HG02623 (cell line): Measurements from ENCODE around the gene TTYH1.
"Not testable (repeated sequence)": the region's sequence is repeated elsewhere in the genome, so short reads cannot be mapped to it uniquely, and the experiment has no call there.

ENCODE experiments used
- ATAC-seq: cut with Tn5 transposase; IDR thresholded peaks from one replicate; pipeline ENCODE4 v1.9.1; 2021; ENCODE audit warnings: moderate library complexity; ENCODE audit not compliant: unreplicated experiment

The TTYH1 gene

DNA sequence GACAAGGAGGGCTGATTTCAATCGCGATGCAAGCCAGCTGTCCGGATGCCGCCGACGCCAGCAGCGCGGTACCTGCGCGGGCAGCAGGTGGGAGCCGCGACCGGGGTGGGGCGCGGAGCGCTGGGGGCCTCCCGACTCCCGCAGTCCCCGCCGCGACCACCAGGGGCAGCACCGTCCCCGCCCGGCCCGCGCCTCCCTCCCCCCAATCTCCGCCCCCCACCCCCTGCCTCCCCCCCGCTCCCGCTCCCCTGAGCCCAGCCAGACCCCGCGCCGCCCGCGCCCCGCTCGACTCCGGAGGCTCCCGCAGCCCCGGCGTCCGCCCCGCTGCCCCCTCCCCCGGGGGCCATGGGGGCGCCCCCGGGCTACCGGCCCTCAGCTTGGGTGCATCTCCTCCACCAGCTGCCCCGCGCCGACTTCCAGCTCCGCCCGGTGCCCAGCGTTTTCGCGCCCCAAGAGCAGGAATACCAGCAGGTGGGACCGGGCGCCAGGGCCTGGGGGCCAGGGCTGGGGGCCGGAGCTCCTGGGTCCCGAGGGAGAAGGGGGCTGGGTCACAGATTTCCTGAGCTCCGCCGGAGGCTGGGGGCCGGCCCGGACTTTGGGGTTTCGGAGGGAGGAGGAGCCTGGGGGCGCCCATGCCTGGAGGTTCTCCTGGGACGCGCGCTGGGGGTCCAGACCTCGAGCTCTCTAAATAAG, at the start of gene TTYH1:
Gene TTYH1 (plus strand): TSS at position 257 of the 693 bp plus-strand sequence. CDS start 89 bp downstream, at position 346.
- no peak for ATAC-seq

DNA sequence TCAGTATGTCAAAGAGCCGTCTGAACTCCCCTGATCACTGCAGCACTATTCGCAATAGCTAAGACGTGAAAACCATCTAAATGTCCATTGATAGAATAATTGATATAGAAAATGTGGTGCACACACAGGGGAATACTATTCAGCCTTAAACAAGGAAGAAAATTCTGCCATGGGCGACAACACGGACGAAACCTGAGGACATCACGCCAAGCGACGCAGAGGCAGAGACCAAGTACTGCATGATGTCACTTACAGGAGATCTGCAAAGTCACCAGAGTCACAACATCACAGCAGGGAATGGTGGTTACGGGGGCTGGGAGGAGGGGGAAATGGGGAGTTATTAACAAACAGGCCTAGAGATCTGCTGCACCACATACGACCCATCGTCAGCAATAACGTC, 49.5 kb upstream of the TTYH1 start:
- not testable (repeated sequence) for ATAC-seq

DNA sequence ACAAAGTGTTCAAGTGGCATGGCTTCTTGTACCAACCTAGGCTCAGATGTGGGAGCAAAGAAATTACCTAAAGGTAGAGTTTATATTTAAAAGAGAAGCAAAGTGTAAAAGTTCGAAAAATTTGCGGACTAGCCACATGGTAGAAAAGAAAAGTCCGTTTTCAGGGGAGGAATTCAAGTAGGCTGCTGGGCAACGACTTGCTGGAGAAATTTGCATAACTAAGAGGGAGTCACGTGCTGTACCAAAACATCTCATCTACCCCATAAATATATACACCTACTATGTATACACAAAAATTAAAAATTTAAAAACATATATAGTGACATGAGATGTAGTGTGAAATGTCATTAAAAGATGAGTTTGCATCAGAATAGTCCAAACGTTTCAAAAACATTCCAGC, 48.5 kb upstream of the TTYH1 start:
- ATAC-seq = no peak

DNA sequence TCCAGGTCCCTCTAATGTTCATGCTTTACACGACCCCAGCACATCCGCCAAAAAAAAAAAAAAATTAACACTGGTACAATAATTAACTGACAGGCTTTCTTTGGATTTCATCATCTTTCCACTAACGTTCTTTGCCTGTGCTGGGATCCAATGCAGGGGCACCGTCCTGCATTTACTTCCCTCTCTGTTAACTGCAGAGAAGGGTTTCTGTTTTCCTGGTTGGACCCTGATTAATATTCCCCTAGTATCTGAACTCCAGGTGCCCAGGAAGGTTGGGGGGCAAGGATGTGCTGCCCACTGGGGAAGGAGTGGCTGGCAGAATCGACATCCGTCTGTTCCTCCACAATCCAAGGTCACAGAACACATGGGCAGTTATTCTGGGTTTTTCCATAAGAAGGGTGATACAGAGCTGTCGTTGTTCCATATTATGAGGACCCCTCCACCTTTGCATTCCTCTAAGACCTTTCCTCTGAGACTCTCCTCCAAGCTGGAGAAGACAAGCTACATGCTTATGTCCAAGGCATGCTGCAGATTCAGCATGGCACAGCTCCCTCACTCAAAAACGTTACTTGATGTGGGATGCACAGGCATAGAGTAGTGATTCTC, 46.1 kb upstream of the TTYH1 start:
- ATAC-seq = no peak

DNA sequence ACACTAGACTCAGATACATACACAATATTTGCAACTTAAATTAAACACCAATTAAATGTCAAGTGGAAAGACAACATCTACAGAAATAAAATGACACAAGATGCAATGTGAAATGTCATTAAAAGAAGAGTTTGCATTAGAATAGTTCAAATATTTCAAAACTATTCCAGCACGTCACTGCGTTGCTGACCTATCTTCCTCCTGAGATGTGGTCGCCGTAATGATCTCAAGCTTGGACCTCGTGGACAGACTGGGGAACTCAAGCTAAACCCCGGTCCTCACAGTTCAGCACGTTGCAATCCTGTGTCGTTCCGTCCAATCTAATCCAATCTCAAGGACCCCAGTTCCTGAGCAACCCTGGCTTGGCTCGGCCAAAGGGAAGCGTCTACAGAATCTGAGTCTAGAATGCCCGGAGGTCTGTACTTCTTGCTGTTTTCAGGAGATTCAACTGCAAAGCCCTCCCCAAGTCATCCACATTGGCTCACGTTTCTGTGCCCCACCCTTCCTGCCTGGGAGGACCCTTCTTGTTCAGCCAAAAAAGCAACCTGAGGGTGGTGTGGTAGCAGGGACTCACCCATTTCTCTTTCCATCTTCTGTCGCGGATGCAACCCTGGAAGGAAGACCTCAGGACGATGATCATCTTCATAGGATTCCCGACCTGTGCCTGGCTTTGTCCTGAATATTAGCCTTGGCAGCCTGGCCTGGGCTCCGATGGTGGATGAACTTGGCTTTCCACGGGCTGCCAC, 45.4 kb upstream of the TTYH1 start:
- not testable (repeated sequence) for ATAC-seq

DNA sequence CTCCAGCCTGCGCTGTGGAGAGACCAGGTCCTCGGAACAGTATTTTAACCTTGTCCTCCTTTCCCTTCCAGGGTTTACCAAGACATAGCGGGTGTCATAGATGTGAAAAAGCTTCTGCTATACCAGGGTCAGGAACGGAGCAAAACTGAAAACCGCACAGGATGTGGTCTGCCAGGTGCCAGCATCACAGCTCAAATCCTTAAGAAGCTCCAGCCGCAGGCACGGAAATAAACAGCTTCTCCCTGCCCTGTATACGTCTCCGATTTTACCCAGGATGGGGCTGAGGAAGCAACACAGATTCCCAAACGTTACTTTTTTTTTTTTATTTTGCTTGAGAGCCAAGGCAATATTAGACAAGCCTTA, 44.8 kb upstream of the TTYH1 start:
- ATAC-seq = not testable (repeated sequence)

DNA sequence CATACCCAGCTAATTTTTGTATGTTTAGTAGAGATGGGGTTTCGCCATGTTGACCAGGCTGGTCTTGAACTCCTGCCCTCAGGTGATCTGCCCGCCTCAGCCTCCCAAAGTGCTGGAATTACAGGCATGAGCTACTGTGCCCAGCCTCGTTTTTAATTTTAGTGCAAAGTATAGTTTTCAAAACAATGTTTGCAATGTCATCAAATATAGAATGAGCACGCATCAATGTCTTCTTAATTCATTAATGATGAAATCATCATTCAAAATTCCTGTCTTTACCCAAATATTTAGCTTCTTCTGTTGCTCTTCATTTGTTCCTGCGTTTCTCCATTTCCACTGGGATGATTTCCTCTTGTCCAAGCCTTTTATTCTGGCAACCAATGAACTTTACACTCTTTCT, 43.8 kb upstream of the TTYH1 start:
- not testable (repeated sequence) for ATAC-seq

DNA sequence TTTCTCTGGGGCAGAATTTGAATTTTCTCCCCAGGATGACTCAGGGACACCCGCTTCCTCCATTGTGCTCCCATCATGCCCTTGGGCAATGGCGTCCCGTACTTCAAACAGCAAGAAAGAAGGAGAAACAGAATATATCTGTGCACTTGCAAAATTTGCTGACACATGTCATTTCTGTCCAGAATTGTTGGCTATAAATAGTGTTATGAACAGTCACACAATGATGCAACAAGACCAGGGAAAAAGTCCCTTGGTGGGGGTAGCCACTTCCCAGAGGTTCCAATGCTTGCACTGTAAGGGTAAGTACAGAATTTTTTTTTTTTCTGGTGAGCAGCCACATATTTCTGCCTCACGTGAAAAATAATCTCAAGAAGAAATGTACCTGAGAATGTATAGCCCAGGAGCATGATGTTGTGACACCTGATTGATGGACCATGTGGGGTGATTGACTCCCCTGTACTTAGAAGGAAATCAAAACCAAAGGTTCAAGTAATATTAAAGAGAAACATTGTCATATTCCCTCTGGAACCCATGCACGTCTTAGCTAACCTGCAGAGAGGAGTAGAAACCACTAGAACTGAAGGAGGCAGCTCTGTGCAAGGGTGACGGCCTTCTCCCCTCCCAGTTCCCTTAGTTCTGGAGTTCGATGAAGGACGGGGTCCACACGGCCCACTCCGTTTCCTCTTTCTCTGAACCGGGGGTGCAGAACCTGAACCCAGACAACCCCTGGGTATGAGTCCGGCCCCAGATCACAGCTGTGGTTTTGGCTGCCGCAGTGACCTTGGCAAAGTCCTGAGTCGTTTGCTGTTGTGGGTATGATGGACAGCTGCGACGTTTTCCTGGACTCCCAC, 41.3 kb upstream of the TTYH1 start:
- ATAC-seq = no peak

DNA sequence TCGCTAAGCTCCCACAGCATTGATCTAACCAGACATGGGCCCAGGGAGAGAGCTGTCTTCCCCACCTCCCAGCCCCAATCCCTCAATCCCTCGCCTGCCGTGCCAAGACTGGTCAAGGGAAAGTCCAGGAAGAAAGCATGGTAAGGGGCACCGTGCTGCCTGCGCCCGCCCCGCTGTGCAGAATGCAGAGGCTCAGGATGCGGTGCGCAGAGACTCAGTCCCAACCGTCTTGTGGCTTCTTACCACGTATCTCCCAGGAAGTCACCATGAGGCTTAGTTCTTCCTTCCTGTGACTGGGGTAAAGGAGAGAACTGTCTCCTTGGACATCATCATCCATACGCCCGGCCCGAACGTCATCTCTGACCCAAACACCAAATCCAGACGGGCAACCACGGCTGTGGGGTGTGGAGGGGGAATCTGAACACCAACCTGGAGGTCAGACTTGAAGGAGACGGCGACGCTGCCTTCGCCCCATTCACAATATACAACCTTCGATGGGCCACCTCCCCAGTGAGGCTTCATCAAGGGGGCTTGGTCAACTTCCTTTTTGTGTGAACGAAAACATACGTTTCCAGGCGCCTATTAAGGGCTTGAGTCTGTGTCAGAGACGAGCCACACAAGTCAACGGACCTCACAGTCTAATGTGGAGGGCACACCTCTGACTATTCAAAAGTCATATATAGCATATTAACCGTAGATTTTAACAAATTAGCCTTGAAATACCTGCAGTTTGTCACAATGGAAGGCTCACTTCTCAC, 39.9 kb upstream of the TTYH1 start:
- ATAC-seq = not testable (repeated sequence)

DNA sequence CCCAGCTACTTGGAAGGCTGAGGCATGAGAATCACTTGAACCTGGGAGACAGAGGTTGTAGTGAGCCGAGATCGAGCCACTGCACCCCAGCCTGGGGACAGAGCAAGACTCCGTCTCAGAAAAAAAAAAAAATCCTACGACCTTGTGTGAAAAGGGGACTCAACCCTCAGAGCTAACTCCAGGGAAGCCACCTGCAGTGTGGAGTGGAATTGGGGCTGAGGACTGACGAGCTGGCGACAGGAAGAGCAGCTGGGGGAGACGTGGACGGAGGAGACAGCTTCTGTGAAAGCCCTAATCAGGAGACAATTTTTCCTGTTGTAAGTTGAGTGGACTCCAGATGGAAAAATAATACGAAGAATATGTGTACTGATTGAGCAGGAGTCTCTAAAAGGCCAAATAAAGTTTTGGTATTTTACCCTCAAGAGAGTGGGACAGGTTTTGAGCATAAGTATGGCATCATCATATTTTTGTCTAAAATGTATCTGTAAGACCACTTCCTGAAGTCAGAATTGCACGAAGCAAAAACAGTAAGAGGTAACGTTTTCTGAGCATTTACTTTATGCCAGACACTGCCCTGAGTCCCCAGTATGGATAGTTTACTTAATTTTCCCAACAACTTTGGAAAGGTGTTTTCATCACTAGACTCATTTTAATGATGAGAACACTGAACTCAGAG, 38.5 kb upstream of the TTYH1 start:
- no peak for ATAC-seq

DNA sequence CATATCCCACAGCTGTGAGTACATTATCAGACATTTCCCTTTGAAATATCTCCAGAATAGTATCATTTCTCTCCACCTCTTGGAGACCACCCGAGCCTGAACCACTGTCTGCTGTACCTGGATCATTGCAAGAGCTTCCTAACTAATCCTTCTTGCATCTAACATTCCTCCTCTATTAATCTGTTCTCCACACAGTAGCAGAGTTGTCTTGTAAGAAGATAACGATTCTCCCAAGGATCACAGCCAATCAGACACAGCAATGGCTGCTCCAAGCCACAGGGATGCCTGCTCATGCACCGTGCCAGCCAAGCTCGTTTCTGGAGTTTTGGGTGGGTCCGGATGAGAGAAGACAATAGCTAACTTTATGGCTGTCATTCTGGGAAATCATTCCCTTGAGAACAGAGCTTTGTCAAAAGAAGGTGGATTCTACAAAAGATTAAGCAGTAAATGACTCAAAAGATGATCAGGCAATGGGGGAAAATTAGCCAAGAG, 36.0 kb upstream of the TTYH1 start:
- no peak for ATAC-seq

DNA sequence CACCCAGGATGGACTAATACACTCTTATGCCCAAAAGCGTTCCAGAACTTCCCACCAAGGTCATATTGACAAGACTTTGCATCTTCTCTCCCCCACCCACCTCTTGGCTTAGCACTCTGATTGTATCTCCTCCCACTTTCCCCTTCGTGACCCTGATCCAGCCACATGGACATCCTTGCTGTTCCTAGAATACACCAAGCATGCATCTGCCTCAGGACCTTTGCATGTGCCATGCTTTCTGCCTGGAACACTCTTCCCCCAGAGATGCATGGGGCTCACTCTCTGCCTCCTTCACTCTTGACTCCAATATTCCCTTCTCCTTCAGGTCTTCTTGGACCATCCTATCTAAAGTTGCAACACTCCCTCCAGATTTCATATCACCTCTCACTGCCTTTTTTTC, 34.4 kb upstream of the TTYH1 start:
- ATAC-seq = no peak

DNA sequence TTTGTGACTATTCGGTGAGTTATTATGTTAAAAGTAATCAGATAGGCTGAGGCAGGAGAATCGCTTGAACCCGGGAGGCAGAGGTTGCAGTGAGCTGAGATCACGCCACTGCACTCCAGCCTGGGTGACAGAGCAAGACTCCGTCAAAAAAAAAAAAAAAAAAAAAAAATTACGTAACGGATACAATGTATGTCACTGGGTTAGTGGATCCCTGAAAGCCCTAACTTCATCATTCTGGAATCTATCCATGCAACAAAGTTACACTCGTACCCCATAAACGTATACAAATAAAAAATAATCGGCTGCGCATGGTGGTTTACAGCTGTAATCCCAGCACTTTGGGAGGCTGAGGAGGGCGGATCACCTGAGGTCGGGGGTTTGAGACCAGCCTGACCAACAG, 33.2 kb upstream of the TTYH1 start:
- not testable (repeated sequence) for ATAC-seq

DNA sequence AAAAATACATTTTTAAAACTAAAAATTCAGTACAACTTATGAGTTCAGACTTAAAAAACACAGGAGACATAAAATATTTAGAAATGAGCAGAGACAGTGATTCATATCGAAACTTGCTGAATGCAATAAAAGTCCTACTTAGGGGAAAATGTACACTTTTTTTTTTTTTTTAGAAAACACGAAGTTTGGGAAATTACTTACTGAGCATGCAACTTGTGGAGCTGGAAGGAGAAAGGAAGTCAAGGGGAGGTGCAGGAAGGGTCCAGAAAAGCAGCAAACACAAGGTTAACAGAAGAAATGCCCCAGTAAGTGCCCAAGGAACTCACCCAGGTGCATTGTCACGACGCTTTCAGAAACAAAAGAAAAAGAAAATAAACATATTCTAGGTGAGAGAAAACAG, 31.9 kb upstream of the TTYH1 start:
- ATAC-seq = no peak

DNA sequence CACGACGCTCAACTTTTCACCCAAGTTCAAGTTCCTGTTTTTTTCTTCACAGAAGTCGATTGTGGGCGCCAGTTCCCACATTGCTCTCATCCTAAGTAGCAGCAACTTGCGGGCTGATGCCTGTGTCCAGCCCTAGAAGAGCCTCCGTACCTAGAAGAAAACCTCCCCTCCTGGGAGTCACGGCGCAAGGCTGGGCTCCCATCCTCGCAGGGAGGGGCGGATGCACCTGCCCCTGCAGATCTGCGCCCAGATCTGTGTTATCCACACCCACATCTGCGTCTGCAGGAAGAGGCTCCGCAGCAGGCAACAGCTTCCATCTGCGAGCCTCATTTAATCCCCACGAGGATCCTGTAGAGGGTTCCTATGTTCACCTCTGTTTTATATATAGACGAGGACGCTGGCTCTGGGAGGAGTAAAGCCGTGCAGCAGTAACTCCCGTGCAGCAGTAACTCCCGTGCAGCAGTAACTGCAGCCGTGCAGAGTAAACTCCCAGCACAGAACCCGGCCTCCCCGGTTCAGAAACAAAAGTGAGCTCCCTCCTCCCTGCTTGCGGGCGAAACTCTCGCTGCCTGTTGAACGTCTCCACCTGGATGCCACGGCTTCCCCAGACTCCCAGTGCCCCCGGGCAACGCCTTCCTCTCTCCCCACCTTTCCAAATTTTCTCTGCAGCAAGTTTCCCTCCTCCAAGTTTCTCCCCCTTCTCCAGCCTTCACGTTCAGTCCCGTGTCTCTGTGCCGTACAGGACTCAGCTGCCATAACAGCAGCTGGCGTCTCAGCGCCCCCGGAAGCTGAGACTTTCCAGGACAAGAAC, 27.1 kb upstream of the TTYH1 start:
- no peak for ATAC-seq

DNA sequence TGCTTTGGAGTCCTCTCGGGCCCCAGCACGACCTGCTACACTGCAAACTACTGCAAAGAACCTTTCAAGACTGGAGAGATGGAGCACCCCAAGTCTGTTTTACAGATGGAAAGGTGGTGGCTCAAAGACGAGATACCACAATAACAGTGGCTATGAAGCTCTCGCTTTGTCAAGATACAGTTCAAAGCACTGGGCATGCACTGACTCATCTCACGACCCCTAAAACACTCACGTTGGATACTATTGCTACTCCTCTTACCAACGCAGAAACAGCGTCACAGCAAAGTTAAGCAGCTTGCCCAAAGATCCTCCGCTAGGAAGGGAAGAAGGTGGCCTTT, 26.5 kb upstream of the TTYH1 start:
- ATAC-seq = no peak

DNA sequence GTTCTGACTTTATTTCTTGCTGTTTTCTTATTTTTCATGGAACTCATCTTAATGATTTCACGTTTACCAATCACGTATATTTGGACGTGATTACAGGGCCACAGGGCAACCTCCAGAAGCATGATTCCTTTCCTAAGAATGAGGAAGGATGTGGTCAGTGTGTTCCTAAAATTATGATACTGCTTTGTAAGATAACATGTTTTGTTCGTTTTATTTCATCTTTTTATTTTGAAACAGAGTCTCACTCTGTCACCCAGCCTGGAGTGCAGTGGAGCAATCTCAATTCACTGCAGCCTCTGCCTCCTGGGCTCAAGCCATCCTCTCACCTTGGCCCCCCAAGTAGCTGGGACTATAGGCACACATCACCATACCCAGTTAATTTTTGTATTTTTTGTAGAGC, 25.7 kb upstream of the TTYH1 start:
- no peak for ATAC-seq

DNA sequence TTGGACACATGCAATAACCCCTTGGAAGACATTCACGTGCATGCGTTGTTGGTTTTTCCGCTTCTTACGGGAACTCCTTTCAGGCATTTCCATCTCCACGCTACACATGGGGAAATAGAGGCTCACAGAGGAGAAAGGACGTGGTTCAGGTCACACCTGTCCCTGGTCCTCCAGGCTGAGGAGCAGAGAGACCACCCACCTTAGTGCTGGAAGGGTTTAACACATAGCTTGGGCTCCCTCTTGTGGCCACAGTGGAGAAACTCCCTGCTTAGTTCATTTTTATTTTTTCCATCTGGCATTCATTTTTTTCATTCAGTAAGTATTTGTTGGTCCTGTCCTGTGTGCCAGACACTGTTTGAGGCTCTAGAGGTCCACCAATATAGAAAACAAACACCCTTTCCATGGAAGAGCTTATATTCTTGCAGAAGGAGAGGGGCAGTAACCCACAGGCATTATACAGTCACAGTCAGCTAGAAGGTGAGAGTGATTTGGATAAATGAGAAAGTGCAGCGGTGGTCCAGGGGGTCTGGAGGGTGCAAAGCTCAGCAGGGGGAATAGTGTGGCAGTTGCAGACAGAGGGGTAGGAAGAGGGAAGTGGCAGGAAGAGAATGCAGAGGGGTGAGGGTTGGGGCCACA, 24.2 kb upstream of the TTYH1 start:
- no peak for ATAC-seq
